H54 (cell line): ENCODE measurements around the gene RCOR1.
A peak's percentile ranks its signal among the peaks of the same experiment; 100 is the strongest.

Source experiments
- DNase-seq: peaks from one replicate; pipeline ENCODE4 v3.0.0; 2011; ENCODE audit warnings: low spot score, mixed read lengths; ENCODE audit not compliant: insufficient read length
- FAIRE-seq: peaks from 3 replicates; lab custom pipeline; 2011; peaks lifted over from hg19 to GRCh38; lab: Jason Lieb, UNC
- POLR2A ChIP-seq: IDR thresholded peaks from 2 replicates; pipeline ENCODE4 v1.6.1; 2011; ENCODE audit warnings: low read depth, mild to moderate bottlenecking, low read length

The RCOR1 gene

DNA sequence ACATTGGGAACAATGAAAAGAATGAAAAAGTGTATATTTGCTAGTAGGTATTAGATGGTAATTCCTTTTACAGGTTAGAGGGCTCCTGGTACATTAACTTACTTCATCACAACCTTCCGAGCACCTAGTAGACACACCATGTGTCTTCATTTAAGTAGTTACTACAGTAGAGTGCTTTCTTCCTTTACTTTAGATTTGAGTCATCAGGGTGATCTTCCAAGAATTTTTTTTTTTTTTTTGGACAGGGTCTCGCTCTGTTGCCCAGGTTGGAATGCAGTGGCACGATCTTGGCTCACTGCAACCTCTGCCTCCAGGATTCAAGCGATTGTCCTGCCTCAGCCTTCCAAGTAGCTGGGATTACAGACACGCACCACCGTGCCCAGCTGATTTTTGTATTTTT lies 105.1 kb downstream of the RCOR1 start:
- FAIRE-seq (no peak), DNase-seq (no peak)
- TF ChIP-seq POLR2A, result no peak

DNA sequence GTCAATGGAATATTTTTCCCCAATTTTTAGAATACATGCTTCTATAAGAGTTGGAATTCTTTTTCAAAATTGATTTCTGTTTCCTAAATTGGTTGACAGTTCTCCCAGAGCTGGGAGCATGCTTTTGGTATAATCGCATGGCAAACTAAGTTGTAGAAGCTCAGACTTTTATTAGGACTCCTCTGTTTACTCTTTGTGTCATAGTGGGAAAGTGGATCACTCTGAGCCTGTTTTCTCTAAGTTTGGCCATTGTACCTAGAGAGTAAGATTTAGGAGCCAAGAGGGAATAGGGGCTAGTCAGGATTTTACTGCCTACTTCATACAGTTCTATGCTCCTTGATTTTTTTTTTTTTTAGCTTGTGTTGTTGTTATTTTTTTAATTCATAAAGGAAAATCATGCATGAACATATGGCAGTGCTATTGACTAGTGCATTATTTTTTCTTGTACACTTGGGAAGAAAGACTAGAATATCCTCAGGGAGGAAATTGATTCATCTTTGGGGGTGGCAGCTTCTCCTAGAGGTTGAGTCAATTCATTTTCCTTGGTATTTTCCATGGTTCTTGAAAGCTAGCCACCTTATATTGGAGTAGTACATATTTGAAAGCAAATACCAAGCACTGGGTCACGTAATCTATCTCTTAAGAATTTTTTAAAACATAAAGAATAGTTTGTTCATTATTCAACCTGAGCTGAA lies 107.1 kb downstream of the RCOR1 start:
- no peak for TF ChIP-seq POLR2A
- no peak for FAIRE-seq

DNA sequence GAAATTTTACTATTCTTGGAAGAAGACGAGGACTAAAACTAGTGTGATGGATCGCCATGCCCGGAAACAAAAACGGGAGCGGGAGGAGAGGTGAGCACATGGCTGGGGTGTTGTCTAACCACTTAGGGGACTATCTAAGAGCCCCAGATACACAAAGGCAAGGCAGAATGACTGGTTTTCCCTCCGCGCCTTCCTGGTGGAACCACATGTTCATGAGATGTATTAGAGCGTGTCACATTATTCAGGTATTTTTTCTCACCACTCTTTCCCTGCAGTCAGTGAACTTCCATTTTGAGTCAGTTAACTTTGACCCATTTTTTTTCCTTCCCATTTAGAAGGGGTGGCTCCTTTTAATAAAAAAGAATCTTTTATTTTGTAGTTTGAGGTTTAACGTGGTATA lies 116.0 kb downstream of the RCOR1 start:
- FAIRE-seq (no peak), DNase-seq (no peak)
- no peak for TF ChIP-seq POLR2A

More for the DNA sequence above, 107.1 kb downstream of the RCOR1 start:
- no peak for DNase-seq

DNA sequence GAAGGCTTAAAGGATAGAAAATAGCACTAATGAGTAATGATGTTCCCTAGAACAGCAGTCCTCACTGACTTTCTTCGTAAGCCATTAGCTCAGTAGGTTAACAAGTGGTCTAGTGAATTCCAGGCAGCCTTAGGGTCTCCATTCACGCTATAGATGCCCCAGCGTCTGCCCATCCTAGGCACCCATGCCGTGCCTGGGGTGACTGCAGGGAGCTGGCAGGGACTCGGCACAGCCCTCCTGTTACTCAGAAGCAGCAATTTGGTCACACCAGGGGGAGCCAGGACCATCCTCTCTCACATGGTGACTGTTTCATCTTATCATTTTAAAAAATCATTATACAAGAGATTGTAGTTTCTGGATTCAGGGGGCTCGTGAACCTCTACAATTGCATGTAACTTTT lies 118.8 kb downstream of the RCOR1 start:
- DNase-seq, result no peak
- no peak for TF ChIP-seq POLR2A
- peak; percentile 53 for FAIRE-seq

DNA sequence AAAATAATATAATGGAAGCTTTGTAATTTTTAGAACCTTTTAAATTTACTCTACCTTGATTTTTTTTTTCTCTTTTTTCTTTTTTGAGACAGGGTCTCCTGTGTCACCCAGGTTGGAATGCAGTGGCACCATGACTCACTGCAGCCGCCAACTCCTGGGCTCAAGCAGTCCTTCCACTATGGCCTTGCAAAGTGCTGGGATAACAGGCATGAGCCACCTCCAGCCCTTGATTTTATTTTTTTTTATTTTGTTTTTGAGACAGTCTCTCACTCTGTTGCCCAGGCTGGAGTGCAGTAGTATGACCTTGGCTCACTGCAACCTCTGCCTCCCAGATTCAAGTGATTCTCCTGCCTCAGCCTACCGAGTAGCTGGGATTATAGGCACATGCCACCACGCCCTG lies 119.5 kb downstream of the RCOR1 start:
- FAIRE-seq (no peak), DNase-seq (no peak)
- TF ChIP-seq POLR2A, result no peak

DNA sequence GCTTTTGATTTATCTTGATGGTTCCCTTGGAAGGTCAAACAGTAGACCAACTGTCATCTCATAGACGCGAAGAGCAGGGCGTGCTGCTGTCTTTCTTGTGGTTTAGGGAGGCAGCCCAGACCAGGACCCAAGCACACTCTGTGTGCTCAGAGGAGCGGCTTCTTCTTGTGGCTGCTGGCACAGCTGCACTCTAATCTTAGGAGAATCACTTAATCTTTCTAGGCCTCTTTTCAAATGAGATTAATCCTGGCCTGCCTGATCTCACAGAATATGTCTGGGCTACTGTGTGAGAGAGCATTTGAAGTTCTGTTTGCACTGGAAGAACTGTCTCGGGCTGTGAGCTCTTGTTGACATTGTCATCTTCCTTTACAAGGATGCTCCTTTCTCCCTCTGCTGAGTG lies 124.8 kb downstream of the RCOR1 start:
- no peak for TF ChIP-seq POLR2A
- DNase-seq (no peak), FAIRE-seq (no peak)

DNA sequence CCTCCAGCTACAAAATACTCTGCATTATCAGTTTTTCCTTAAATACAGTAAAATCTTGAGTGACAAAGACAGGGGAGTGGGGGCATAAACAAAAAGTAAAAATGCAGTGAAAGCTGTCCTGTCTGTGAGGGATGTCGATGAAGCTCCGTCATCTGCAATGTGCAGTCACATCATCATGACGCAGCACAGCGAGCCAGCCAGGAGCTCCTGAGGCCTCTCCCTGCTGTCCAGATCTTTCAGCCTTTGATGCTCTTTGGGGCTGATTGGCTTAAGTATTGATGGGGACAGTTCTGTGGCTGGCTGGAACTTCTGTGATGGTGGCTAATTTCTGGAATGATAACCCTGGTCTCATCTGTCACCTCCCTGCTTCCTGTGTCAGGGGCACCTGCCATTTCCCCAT lies 130.2 kb downstream of the RCOR1 start:
- TF ChIP-seq POLR2A, result no peak
- no peak for FAIRE-seq
- DNase-seq, result no peak

DNA sequence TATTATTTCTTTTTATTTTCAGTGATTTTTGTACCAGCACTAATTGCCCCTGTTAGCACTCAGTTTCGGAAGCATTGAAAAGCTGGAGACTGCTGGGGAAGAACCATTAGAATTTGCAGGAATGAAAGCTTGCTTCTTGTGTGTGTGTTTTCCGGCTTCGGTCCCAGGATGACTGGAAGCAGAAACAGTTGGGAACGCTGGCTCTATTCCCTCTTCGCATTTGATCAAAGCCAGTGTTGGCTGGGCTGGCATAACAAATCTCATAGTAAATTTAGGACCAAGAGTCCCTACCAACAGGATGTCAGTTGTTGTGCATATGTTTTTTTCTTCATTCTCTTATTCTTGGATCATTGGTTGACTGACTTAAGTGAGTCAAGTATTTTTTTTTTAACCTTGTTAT lies 131.2 kb downstream of the RCOR1 start:
- no peak for TF ChIP-seq POLR2A
- DNase-seq, result no peak

DNA sequence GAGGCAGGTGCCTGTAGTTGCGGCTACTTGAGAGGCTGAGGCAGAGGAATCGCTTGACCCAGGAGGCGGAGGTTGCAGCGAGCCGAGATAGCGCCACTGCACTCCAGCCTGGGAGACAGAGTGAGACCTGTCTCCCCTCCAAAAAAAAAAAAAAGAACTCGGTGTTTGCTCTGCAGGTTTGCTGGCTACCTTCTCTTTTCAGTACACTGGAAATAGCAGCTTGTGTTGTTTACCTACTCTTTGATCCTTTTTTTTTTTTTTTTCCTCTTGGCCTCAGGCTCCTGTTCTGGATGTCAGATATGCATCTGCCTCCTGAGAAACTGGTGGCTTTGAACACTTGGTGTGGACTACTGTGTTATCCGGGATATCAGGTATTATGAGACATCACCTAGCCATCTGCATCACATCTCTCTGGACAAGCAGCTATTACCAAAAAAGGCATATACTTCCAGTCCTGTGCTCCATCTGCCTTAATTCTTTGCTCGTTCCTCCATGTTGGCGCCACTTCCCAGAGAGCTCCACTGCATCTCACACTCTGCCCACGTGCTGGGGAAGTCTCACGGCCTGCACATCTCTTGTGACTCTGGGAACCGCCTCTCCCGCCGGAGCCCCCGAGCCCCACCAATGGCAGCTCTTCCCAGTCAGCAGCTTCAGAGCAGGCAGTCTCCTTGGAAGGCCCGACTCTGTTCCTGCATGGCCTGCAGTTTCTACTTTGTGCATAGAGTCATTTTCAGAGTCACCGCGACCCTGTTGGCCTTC lies 133.9 kb downstream of the RCOR1 start:
- DNase-seq (no peak), FAIRE-seq (no peak)
- no peak for TF ChIP-seq POLR2A

More for the DNA sequence above, 131.2 kb downstream of the RCOR1 start:
- FAIRE-seq, result no peak

DNA sequence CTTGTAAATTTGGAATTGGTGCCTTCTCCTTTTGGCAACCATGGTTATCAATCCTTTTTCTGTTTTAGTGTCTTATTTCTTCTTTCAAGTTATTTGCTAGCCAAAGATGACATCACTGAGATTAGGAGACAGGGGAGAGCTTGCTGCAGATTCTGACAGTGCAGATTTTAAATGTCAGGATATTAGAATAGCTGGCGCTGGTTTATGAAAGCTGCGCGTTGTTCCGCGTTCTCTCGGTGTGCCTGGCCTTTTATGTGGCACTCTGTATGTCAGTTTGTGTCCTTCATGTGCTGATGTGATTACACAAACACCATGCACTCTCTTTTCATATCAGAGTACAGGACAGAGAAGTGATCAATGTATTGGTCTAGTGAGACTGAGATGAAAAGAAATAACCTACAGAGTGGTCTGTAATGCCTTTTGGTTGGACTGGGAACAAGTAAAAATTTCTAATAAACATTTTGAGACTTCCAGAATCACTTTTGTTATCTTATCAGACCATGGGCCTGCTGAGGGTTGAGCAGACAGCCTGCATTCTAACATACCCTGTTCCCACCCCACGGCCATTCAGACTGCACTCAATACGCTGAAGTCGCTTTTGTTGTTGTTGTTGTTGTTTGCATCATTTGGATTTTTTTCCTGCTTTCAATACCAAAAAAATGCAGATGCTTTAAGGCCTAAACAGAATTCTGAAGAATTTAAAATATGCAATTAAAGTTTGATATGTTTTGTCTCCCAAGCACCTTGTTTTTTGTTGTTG lies 135.1 kb downstream of the RCOR1 start:
- no peak for FAIRE-seq
- no peak for TF ChIP-seq POLR2A
- DNase-seq, result no peak

DNA sequence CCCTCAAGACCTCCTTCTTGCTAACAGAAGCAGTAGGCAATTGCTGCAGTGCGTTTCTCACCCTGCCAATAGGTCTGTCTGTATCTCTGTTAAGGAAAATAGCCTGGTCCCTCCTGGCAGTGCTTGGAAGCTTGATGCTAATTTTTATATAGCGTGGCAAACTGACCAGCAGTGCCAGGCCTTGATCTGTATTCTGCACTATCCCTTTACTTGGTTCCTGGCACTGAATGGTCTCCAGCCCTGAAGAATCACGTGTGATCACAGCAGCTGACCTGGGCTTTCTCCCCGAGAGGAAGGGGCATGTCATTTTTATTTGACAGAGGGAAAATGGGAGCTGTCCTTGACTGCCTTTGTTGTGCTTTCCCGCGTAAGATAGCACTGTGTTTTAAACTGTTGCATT lies 136.1 kb downstream of the RCOR1 start:
- TF ChIP-seq POLR2A, result no peak
- no peak for DNase-seq
- no peak for FAIRE-seq

DNA sequence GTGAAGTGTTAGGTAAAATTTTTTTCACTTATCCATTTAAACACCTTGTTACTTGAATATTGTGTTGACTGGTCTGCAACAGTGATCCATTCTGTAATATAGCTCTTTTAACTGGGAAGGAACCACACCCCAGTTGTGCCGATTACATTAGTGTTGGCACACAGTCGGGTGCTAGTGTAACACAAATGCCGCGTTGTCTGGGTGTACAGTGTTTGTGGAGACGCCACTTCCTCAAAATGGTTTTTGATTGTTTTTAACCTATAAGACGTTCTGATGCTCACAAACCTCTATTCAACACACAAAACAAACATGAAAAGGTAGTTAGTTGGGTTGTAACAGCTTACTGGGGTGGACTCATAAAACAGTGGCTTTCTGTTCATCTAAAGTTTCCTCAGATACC lies 136.8 kb downstream of the RCOR1 start:
- TF ChIP-seq POLR2A, result no peak
- FAIRE-seq (no peak), DNase-seq (no peak)

DNA sequence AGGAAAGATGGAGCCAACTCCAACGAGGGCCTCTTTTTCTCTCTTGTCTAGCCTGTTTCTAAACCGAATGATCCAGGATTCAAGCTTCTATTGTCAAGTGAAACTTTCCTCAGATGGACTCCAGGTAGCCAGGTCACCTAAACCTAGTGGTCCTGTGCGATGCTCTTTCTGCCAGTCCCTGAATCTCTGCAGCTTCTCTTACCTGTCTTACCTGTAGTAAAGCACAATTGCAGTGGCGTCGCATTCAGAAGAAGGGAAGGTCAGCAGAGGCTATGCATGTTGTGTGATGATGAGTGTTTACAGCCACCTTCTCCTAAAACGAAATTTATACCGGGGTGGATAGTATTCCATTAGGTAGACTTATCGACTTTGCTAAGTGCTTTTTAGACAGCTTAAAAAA lies 137.4 kb downstream of the RCOR1 start:
- no peak for TF ChIP-seq POLR2A
- FAIRE-seq (no peak), DNase-seq (no peak)
